ENCODE data around the gene CYTH4. TPM values are rescaled to one million over a fixed set of nuclear protein-coding genes. Genes with fewer than 3 reads are reported as not detected.

CYTH4 gene
- total RNA-seq, 1 donor from 2014 or later, result not detected

- no peak overlapping the region for H3K9ac ChIP-seq
- no peaks in the 10 kb centered on the region for H3F3A ChIP-seq (ENCODE audit: low read depth)
- H3K27ac ChIP-seq, result no peak overlapping the region
- no peaks in the 10 kb centered on the region for H3K79me2 ChIP-seq (ENCODE audit: low read depth)
- H3K4me3 ChIP-seq, result no peak overlapping the region
- no peaks in the 10 kb centered on the region for H4K20me1 ChIP-seq (ENCODE audit: low read depth)
- no peaks in the 10 kb centered on the region for H3K36me3 Mint-ChIP-seq
- no peaks in the 10 kb centered on the region for H3K4me1 ChIP-seq
- H3K4me1 Mint-ChIP-seq, result peaks cover 12% of the 10 kb centered on the region
- no peak overlapping the region for H2AFZ ChIP-seq (replicated peaks)
- H3K9me3 ChIP-seq (ENCODE audit: low read depth), result no peaks in the 10 kb centered on the region
- DNase-seq (ENCODE audit: low spot score), result no peak
- TF ChIP-seq EZH2 (IDR thresholded peaks at IDR 0.05), result no peak
- no peak for TF ChIP-seq CTCF (IDR thresholded peaks at IDR 0.05)
- TF ChIP-seq EZH2phosphoT487 (IDR thresholded peaks at IDR 0.05), result no peak
- H3K27ac Mint-ChIP-seq, result peak overlapping the region; percentile 57
- no peaks in the 10 kb centered on the region for H3K9me3 Mint-ChIP-seq
- no peaks in the 10 kb centered on the region for H3K27me3 ChIP-seq
- H3K4me3 Mint-ChIP-seq, result no peak overlapping the region
- H3K4me2 ChIP-seq, result no peak overlapping the region
- peaks cover 19% of the 10 kb centered on the region for H3K27me3 Mint-ChIP-seq (ENCODE audit: insufficient read depth, low read depth)
- H3K36me3 ChIP-seq, result no peaks in the 10 kb centered on the region
Measured at GRCh38 chr22:37275134-37275533, 7.2 kb upstream of the CYTH4 start.

GRCh38 chr22:37275622-37276021 is 6.7 kb upstream of the CYTH4 start:
- H3K36me3 Mint-ChIP-seq, result no peaks in the 10 kb centered on the region
- Histone ChIP-seq H3K4me1 (no peaks in the 10 kb centered on the region), H3K9ac (no peak overlapping the region), H3K27ac (no peak overlapping the region), H3K36me3 (no peaks in the 10 kb centered on the region), H3K9me3 (ENCODE audit: low read depth) (no peaks in the 10 kb centered on the region), H3K79me2 (ENCODE audit: low read depth) (no peaks in the 10 kb centered on the region), H3K4me2 (no peak overlapping the region), H2AFZ (replicated peaks) (no peak overlapping the region), H3K27me3 (no peaks in the 10 kb centered on the region), H3F3A (ENCODE audit: low read depth) (no peaks in the 10 kb centered on the region), H4K20me1 (ENCODE audit: low read depth) (no peaks in the 10 kb centered on the region), H3K4me3 (no peak overlapping the region)
- no peak overlapping the region for H3K4me3 Mint-ChIP-seq
- TF ChIP-seq EZH2phosphoT487 (IDR thresholded peaks at IDR 0.05) (no peak), EZH2 (IDR thresholded peaks at IDR 0.05) (no peak), CTCF (IDR thresholded peaks at IDR 0.05) (no peak)
- no peaks in the 10 kb centered on the region for H3K9me3 Mint-ChIP-seq
- DNase-seq (ENCODE audit: low spot score), result no peak
- H3K27me3 Mint-ChIP-seq (ENCODE audit: insufficient read depth, low read depth), result peaks cover 19% of the 10 kb centered on the region
- H3K27ac Mint-ChIP-seq, result no peak overlapping the region
- peaks cover 13% of the 10 kb centered on the region for H3K4me1 Mint-ChIP-seq

- no peak overlapping the region for H3K27ac Mint-ChIP-seq
- H3K79me2 ChIP-seq (ENCODE audit: low read depth), result no peaks in the 10 kb centered on the region
- H3K27me3 Mint-ChIP-seq (ENCODE audit: insufficient read depth, low read depth), result peaks cover 28% of the 10 kb centered on the region
- H3K4me1 Mint-ChIP-seq, result peaks cover 15% of the 10 kb centered on the region
- H3K36me3 ChIP-seq, result no peaks in the 10 kb centered on the region
- H3K27me3 ChIP-seq, result no peaks in the 10 kb centered on the region
- TF ChIP-seq CTCF (IDR thresholded peaks at IDR 0.05), result no peak
- TF ChIP-seq EZH2 (IDR thresholded peaks at IDR 0.05), result no peak
- TF ChIP-seq EZH2phosphoT487 (IDR thresholded peaks at IDR 0.05), result no peak
- H3K9ac ChIP-seq, result no peak overlapping the region
- no peaks in the 10 kb centered on the region for H3K9me3 Mint-ChIP-seq
- H3K36me3 Mint-ChIP-seq, result no peaks in the 10 kb centered on the region
- H4K20me1 ChIP-seq (ENCODE audit: low read depth), result no peaks in the 10 kb centered on the region
- no peak overlapping the region for H3K4me3 ChIP-seq
- no peaks in the 10 kb centered on the region for H3K4me1 ChIP-seq
- no peaks in the 10 kb centered on the region for H3F3A ChIP-seq (ENCODE audit: low read depth)
- no peak overlapping the region for H3K27ac ChIP-seq
- peak overlapping the region; percentile 50 for H2AFZ ChIP-seq (replicated peaks)
- DNase-seq (ENCODE audit: low spot score), result no peak
- H3K9me3 ChIP-seq (ENCODE audit: low read depth), result no peaks in the 10 kb centered on the region
- H3K4me2 ChIP-seq, result no peak overlapping the region
- H3K4me3 Mint-ChIP-seq, result no peak overlapping the region
Measured at GRCh38 chr22:37276776-37277175, 5.5 kb upstream of the CYTH4 start.

Data from neural progenitor cell (in vitro differentiated cells).